ENCODE results near the gene CDKAL1.

DNA sequence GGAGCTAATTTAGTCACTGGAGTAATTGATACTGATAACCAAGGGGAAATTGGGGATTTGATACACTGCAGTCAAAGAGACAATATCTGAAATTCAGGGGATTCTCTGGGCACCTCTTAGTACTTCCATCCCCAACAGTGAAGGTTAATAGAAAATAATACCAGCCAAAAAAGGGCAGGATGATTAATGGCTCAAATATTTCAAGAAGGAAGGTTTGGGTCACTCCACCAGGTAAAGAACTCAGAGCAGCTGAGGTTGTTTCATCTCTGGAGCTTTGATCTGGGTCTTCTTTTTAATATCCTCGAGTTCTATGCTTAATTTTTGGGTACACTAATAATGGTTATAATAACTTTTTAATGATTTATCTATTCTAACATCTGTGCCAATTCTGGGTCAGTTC lies 70.8 kb downstream of the CDKAL1 start:
- TF ChIP-seq, protein P1, sequence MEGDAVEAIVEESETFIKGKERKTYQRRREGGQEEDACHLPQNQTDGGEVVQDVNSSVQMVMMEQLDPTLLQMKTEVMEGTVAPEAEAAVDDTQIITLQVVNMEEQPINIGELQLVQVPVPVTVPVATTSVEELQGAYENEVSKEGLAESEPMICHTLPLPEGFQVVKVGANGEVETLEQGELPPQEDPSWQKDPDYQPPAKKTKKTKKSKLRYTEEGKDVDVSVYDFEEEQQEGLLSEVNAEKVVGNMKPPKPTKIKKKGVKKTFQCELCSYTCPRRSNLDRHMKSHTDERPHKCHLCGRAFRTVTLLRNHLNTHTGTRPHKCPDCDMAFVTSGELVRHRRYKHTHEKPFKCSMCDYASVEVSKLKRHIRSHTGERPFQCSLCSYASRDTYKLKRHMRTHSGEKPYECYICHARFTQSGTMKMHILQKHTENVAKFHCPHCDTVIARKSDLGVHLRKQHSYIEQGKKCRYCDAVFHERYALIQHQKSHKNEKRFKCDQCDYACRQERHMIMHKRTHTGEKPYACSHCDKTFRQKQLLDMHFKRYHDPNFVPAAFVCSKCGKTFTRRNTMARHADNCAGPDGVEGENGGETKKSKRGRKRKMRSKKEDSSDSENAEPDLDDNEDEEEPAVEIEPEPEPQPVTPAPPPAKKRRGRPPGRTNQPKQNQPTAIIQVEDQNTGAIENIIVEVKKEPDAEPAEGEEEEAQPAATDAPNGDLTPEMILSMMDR (IDR thresholded peaks at IDR 0.05), result no peak
- TF ChIP-seq, protein P2, sequence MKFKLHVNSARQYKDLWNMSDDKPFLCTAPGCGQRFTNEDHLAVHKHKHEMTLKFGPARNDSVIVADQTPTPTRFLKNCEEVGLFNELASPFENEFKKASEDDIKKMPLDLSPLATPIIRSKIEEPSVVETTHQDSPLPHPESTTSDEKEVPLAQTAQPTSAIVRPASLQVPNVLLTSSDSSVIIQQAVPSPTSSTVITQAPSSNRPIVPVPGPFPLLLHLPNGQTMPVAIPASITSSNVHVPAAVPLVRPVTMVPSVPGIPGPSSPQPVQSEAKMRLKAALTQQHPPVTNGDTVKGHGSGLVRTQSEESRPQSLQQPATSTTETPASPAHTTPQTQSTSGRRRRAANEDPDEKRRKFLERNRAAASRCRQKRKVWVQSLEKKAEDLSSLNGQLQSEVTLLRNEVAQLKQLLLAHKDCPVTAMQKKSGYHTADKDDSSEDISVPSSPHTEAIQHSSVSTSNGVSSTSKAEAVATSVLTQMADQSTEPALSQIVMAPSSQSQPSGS (CRISPR knock-in tag; IDR thresholded peaks at IDR 0.05; ENCODE audit: borderline replicate concordance, low read depth), result no peak
- TF ChIP-seq, protein P3, sequence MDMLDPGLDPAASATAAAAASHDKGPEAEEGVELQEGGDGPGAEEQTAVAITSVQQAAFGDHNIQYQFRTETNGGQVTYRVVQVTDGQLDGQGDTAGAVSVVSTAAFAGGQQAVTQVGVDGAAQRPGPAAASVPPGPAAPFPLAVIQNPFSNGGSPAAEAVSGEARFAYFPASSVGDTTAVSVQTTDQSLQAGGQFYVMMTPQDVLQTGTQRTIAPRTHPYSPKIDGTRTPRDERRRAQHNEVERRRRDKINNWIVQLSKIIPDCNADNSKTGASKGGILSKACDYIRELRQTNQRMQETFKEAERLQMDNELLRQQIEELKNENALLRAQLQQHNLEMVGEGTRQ (CRISPR knock-in tag; IDR thresholded peaks at IDR 0.05), result no peak
- no peak for TF ChIP-seq ZNF317 (CRISPR knock-in tag; IDR thresholded peaks at IDR 0.05; ENCODE audit: borderline replicate concordance, low read depth)
- TF ChIP-seq, protein P4, sequence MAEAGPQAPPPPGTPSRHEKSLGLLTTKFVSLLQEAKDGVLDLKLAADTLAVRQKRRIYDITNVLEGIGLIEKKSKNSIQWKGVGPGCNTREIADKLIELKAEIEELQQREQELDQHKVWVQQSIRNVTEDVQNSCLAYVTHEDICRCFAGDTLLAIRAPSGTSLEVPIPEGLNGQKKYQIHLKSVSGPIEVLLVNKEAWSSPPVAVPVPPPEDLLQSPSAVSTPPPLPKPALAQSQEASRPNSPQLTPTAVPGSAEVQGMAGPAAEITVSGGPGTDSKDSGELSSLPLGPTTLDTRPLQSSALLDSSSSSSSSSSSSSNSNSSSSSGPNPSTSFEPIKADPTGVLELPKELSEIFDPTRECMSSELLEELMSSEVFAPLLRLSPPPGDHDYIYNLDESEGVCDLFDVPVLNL (CRISPR knock-in tag; IDR thresholded peaks at IDR 0.05; ENCODE audit: borderline replicate concordance, low read depth), result no peak
- TF ChIP-seq RELA (CRISPR knock-in tag; IDR thresholded peaks at IDR 0.05; ENCODE audit: borderline replicate concordance), result no peak
- TF ChIP-seq IRF2 (CRISPR knock-in tag; IDR thresholded peaks at IDR 0.05; ENCODE audit: borderline replicate concordance, low read depth), result no peak
- TF ChIP-seq, protein P5, sequence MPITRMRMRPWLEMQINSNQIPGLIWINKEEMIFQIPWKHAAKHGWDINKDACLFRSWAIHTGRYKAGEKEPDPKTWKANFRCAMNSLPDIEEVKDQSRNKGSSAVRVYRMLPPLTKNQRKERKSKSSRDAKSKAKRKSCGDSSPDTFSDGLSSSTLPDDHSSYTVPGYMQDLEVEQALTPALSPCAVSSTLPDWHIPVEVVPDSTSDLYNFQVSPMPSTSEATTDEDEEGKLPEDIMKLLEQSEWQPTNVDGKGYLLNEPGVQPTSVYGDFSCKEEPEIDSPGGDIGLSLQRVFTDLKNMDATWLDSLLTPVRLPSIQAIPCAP (CRISPR knock-in tag; IDR thresholded peaks at IDR 0.05), result no peak
- TF ChIP-seq, protein P6, sequence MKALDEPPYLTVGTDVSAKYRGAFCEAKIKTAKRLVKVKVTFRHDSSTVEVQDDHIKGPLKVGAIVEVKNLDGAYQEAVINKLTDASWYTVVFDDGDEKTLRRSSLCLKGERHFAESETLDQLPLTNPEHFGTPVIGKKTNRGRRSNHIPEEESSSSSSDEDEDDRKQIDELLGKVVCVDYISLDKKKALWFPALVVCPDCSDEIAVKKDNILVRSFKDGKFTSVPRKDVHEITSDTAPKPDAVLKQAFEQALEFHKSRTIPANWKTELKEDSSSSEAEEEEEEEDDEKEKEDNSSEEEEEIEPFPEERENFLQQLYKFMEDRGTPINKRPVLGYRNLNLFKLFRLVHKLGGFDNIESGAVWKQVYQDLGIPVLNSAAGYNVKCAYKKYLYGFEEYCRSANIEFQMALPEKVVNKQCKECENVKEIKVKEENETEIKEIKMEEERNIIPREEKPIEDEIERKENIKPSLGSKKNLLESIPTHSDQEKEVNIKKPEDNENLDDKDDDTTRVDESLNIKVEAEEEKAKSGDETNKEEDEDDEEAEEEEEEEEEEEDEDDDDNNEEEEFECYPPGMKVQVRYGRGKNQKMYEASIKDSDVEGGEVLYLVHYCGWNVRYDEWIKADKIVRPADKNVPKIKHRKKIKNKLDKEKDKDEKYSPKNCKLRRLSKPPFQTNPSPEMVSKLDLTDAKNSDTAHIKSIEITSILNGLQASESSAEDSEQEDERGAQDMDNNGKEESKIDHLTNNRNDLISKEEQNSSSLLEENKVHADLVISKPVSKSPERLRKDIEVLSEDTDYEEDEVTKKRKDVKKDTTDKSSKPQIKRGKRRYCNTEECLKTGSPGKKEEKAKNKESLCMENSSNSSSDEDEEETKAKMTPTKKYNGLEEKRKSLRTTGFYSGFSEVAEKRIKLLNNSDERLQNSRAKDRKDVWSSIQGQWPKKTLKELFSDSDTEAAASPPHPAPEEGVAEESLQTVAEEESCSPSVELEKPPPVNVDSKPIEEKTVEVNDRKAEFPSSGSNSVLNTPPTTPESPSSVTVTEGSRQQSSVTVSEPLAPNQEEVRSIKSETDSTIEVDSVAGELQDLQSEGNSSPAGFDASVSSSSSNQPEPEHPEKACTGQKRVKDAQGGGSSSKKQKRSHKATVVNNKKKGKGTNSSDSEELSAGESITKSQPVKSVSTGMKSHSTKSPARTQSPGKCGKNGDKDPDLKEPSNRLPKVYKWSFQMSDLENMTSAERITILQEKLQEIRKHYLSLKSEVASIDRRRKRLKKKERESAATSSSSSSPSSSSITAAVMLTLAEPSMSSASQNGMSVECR (CRISPR knock-in tag; IDR thresholded peaks at IDR 0.05; ENCODE audit: borderline replicate concordance), result no peak
- TF ChIP-seq, protein P7, sequence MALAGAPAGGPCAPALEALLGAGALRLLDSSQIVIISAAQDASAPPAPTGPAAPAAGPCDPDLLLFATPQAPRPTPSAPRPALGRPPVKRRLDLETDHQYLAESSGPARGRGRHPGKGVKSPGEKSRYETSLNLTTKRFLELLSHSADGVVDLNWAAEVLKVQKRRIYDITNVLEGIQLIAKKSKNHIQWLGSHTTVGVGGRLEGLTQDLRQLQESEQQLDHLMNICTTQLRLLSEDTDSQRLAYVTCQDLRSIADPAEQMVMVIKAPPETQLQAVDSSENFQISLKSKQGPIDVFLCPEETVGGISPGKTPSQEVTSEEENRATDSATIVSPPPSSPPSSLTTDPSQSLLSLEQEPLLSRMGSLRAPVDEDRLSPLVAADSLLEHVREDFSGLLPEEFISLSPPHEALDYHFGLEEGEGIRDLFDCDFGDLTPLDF (CRISPR knock-in tag; IDR thresholded peaks at IDR 0.05), result no peak
- TF ChIP-seq, protein P8, sequence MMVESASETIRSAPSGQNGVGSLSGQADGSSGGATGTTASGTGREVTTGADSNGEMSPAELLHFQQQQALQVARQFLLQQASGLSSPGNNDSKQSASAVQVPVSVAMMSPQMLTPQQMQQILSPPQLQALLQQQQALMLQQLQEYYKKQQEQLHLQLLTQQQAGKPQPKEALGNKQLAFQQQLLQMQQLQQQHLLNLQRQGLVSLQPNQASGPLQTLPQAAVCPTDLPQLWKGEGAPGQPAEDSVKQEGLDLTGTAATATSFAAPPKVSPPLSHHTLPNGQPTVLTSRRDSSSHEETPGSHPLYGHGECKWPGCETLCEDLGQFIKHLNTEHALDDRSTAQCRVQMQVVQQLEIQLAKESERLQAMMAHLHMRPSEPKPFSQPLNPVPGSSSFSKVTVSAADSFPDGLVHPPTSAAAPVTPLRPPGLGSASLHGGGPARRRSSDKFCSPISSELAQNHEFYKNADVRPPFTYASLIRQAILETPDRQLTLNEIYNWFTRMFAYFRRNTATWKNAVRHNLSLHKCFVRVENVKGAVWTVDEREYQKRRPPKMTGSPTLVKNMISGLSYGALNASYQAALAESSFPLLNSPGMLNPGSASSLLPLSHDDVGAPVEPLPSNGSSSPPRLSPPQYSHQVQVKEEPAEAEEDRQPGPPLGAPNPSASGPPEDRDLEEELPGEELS (CRISPR knock-in tag; IDR thresholded peaks at IDR 0.05), result no peak
- TF ChIP-seq, protein P9, sequence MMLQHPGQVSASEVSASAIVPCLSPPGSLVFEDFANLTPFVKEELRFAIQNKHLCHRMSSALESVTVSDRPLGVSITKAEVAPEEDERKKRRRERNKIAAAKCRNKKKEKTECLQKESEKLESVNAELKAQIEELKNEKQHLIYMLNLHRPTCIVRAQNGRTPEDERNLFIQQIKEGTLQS (CRISPR knock-in tag; conservative IDR thresholded peaks at IDR 0.05), result no peak
- TF ChIP-seq ETV6 (CRISPR knock-in tag; IDR thresholded peaks at IDR 0.05), result no peak
